Right lobe of liver (tissue), 6 donors: ENCODE measurements around the gene BUD13. TPM values are rescaled to one million over a fixed set of nuclear protein-coding genes. Genes with fewer than 3 reads are reported as not detected.

Source experiments
- ATAC-seq, 4 donors: fragments of 200-7000 bp; cut with Tn5 transposase; one replicate each; pipeline ENCODE4 v1.9.1; 2020; ENCODE audit warnings: mild to moderate bottlenecking in 4 of 4, moderate library complexity in 4 of 4
- DNase-seq, 3 donors: peaks; one replicate each; pipeline ENCODE4 v3.0.0-alpha.2; 2020
- H3K27ac ChIP-seq, 3 donors: fragments of 200-600 bp; one replicate each; pipeline ENCODE4 v1.8.0; 2022
- H3K27me3 ChIP-seq, 2 donors: fragments of 200-600 bp; one replicate each; pipeline ENCODE4 v1.8.0; 2022
- H3K36me3 ChIP-seq, 4 donors: fragments of 200-600 bp; sonication (generic) in 1 of 4; one replicate each; pipeline versions ENCODE4 v1.5.1 to v1.8.0; 2017 to 2022; ENCODE audit warnings: control low read depth in 1 of 4
- H3K4me1 ChIP-seq, 4 donors: fragments of 200-600 bp; sonication (generic) in 1 of 4; one replicate each; pipeline versions ENCODE4 v1.5.1 to v1.8.0; 2017 to 2022; ENCODE audit warnings: control low read depth in 1 of 4
- H3K4me3 ChIP-seq, 3 donors: fragments of 200-600 bp; one replicate each; pipeline ENCODE4 v1.8.0; 2022
- H3K9me3 ChIP-seq, 4 donors: fragments of 200-600 bp; sonication (generic) in 1 of 4; one replicate each; pipeline versions ENCODE4 v1.5.1 to v1.8.0; 2017 to 2022; ENCODE audit warnings: control low read depth in 1 of 4
- CTCF ChIP-seq, 4 donors: fragments of 200-600 bp in 3 of 4; fragments of 450-650 bp in 1 of 4; IDR thresholded peaks; one replicate each; pipeline versions ENCODE4 v1.5.1 to v1.8.0; 2016 to 2022; ENCODE audit warnings: antibody characterized with exemption in 4 of 4, mild to moderate bottlenecking in 2 of 4
- POLR2A ChIP-seq: fragments of 450-650 bp; IDR thresholded peaks from one replicate; pipeline ENCODE4 v1.6.1; 2017; ENCODE audit warnings: antibody characterized with exemption, mild to moderate bottlenecking
- WGBS: methylation state at CpG from one replicate; pipeline ENCODE4 v1.1.6; 2018; ENCODE audit warnings: low coverage, low lambda C conversion rate; ENCODE audit not compliant: insufficient coverage; ENCODE audit errors: missing lambda C conversion rate; 5-methylcytosine and 5-hydroxymethylcytosine counted together
- intact Hi-C, 2 donors: fragments of 100-400 bp; cut with DNase I; formaldehyde crosslinking; loops; one replicate each; pipeline versions ENCODE4 v1.11.2 to v1.14.1; 2022
- total RNA-seq, 6 experiments: library from RNA; depleted of rRNA in 2 of 6; stranded (reverse); fragments of >200 nt in 2 of 6; fragmentation: NEBNext Ultra II Directional in 3 of 6; extraction: Animal tissue kit (Norgen Biotek cat#: 25700) in 3 of 6; gene quantifications; one replicate each; pipeline versions ENCODE4 v1.1.0 to v1.2.4, GENCODE V29; 2016 to 2023
- donor health status: DM: no; HTN: yes; CAD: no.
- donor health status: DM: no; HTN: no; CAD: no.
- donor health status: DM: no; HTN: no; CAD: no.
- donor health status: DM: no; HTN: yes; CAD: no.
- donor health status: DM: no; HTN: yes; CAD: no.

BUD13 gene
- total RNA-seq, 6 experiments from 2014 or later: 3.6 to 6.3 (median 5.0) TPM

GRCh38 chr11:116736763-116737162 is 36.0 kb downstream of the BUD13 start:
- H3K9me3 ChIP-seq: no peaks in the 10 kb centered on the region
- intact Hi-C loops: no loop called here
- H3K4me1 ChIP-seq: peaks cover 0 to 3% (median 0%) of the 10 kb centered on the region in 4 donors
- H3K27me3 ChIP-seq: no peaks in the 10 kb centered on the region
- no peak overlapping the region for H3K27ac ChIP-seq
- H3K36me3 ChIP-seq: no peaks in the 10 kb centered on the region
- WGBS: 82% methylated on average over 3 of the region's 3 CpGs
- DNase-seq (no peak), ATAC-seq (peak in 1 of 4 donors; percentile 27)
- no peak overlapping the region for H3K4me3 ChIP-seq
- no peak for TF ChIP-seq POLR2A
- TF ChIP-seq CTCF (IDR thresholded peaks at IDR 0.05): peak in 1 of 4 donors; percentile 5

DNA sequence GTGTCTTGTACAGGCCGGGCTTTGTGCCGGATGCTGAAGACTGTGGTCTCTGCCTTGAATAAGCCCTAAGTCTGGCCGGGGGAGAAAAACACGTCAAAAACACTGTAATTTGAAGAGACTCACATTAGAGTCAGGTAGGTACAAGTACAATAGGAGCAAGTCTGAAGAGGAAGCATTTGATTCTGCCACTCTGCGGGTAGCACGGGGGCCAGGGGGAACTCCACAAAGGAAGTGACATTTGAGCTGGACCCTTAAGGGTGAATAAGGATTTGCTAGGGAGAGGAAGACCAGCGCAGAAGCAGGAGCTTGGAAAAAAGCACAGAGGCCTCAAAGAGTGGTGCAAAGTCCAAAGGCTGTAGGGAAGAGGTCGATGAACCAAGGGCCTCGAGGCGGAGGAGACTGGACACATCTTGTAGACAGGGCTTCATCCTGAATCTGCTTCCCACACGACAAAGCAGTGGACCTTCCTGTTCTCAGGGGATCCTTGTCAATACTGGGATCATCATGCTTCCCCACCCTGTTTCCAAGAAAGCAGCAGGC is 38.7 kb downstream of the BUD13 start:
- H3K9me3 ChIP-seq: no peaks in the 10 kb centered on the region
- ATAC-seq (peak in 3 of 4 donors; percentile 11 to 60 (median 21)), DNase-seq (no peak)
- no peaks in the 10 kb centered on the region for H3K27me3 ChIP-seq
- H3K4me1 ChIP-seq: peaks cover 0 to 3% (median 0%) of the 10 kb centered on the region in 4 donors
- no peak overlapping the region for H3K27ac ChIP-seq
- intact Hi-C loops: no loop called here
- no peaks in the 10 kb centered on the region for H3K36me3 ChIP-seq
- TF ChIP-seq POLR2A: no peak
- TF ChIP-seq CTCF (IDR thresholded peaks at IDR 0.05): no peak
- WGBS: 67% methylated on average over 11 of the region's 11 CpGs
- H3K4me3 ChIP-seq: no peak overlapping the region

- WGBS: 53% methylated on average over 9 of the region's 10 CpGs
- no peak for ATAC-seq
- intact Hi-C loops: no loop called here
- no peak for TF ChIP-seq CTCF (IDR thresholded peaks at IDR 0.05)
- no peak for TF ChIP-seq POLR2A
- Histone ChIP-seq H3K27me3 (no peaks in the 10 kb centered on the region), H3K4me1 (peaks cover 0 to 3% (median 0%) of the 10 kb centered on the region in 4 donors), H3K27ac (no peak overlapping the region), H3K9me3 (no peaks in the 10 kb centered on the region), H3K4me3 (no peak overlapping the region), H3K36me3 (no peaks in the 10 kb centered on the region)
- DNase-seq: no peak
Measured at GRCh38 chr11:116733043-116733755, 39.6 kb downstream of the BUD13 start.

GRCh38 chr11:116732271-116733042 is 40.3 kb downstream of the BUD13 start:
- WGBS: 3% methylated on average over 12 of the region's 25 CpGs
- H3K9me3 ChIP-seq: no peaks in the 10 kb centered on the region
- H3K36me3 ChIP-seq: no peaks in the 10 kb centered on the region
- intact Hi-C loops: no loop called here
- peaks cover 0 to 3% (median 0%) of the 10 kb centered on the region in 4 donors for H3K4me1 ChIP-seq
- H3K27me3 ChIP-seq: no peaks in the 10 kb centered on the region
- ATAC-seq (peak; percentile 89 to 94 (median 90)), DNase-seq (peak; percentile 57 to 67 (median 62))
- no peak overlapping the region for H3K4me3 ChIP-seq
- no peak overlapping the region for H3K27ac ChIP-seq
- TF ChIP-seq CTCF (IDR thresholded peaks at IDR 0.05): peak; percentile 67 to 83 (median 80)
- no peak for TF ChIP-seq POLR2A
